ENCODE measurements around the gene CTIF. TPM values are rescaled to one million over a fixed set of nuclear protein-coding genes. Genes with fewer than 3 reads are reported as not detected.
A peak's percentile ranks its signal among the peaks of the same experiment; 100 is the strongest.

CTIF gene
- polyA plus RNA-seq, 1 of the 3 experiments (the other 2 are of a cell fraction) = 47.2 TPM

DNA sequence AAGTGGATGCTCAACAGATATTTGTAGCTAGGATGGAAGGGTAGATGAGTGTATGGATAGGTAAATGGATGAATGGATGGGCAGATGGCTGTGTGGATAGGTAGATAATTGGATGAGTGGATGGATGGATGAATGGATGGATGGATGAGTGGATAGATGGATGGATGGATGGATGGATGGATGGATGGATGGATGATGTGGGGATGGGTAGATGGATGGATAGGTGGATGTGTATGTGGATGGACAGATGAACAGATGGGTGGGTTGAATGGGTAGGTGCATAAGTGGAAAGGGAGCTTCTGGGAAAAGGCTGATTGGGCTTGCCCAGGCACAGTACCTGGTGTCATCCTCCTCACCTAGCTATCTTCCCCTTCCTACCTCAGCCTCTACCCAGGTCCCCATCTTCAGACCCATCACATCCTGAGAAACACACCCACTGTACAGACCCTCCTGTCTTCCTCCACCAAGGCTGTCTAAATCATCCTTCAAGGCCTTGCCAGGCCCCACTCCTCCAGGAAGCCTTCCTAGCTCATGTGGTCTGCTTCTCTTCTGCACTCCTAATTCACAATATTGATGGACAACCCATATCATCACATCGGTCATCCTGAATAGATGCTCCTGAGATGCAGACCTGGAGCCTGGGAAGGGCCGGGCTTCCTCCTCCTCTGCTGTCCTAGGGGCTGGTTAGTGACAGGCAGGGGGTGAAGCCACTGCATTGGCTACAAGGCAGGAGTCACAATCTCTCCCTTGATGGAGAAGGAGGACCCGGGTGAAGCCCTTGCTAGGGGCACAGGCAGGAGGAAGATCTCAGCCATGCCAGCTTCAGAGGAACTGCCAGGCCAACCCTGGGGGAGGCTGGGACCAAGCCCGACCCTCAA lies 362.6 kb downstream of the CTIF start (continued):
- TF ChIP-seq, protein P1, sequence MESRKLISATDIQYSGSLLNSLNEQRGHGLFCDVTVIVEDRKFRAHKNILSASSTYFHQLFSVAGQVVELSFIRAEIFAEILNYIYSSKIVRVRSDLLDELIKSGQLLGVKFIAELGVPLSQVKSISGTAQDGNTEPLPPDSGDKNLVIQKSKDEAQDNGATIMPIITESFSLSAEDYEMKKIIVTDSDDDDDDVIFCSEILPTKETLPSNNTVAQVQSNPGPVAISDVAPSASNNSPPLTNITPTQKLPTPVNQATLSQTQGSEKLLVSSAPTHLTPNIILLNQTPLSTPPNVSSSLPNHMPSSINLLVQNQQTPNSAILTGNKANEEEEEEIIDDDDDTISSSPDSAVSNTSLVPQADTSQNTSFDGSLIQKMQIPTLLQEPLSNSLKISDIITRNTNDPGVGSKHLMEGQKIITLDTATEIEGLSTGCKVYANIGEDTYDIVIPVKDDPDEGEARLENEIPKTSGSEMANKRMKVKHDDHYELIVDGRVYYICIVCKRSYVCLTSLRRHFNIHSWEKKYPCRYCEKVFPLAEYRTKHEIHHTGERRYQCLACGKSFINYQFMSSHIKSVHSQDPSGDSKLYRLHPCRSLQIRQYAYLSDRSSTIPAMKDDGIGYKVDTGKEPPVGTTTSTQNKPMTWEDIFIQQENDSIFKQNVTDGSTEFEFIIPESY (IDR thresholded peaks at IDR 0.05; ENCODE audit: borderline replicate concordance, low read depth) = no peak

DNA sequence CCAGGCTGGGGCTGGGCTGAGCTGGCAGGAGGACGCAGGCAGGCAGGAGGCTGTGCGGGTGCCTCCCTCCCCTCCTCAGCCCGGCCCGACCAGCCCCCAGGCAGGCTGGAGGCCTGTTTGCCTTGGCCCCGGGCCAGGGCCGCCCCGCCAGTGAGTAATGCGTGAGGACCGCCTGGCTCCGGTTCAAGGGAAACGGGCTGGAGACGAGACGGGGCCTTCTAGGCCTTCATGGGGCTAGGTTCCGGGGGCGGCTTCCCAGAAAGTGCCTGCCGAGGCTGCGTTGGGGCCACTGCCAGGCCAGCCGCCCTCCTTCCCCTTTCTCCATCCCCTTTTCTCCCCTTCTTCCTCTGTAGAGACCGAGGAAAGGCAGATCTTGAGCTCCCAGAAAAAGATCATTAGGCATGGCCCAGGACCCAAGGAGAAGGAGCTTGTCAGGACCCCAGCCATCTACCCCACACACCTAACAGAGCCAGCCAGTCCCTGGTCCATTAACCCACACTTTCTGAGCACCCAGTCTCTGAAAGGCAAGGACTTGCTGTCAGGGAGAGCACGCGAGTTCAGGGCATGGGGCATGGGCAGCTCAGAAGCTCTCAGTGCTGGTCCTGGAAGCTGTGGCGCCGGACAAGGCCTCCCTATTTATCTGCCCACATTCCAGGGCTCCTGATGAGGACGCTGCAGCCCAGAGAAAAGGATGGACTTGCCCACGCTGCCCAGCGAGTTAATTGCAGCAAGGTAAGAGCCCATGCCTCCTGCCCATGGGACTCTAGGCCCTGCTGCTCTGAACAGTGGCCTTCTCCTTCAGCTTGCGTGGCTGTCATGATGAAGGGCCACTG lies 363.4 kb downstream of the CTIF start:
- H3K9me2 ChIP-seq = no peaks in the 10 kb centered on the region
- H3F3A ChIP-seq (replicated peaks; ENCODE audit: insufficient read depth) = peaks cover 23% of the 10 kb centered on the region
- H2AFZ ChIP-seq (ENCODE audit: low read depth) = peak overlapping the region; percentile 73
- peak; percentile 75 for DNase-seq
- peak overlapping the region; percentile 76 for H3K9ac ChIP-seq
- POLR2A ChIA-PET = interaction anchor here (1.1 kb wide), 1 partner anchor 43 kb away, joined by 3 read pairs; no protein-coding TSS in a partner anchor
- no peaks in the 10 kb centered on the region for H3K27me3 ChIP-seq (ENCODE audit: insufficient read depth)
- H3K4me2 ChIP-seq = peak overlapping the region; percentile 52
- H3K36me3 ChIP-seq (replicated peaks in 1 of 2; ENCODE audit: control insufficient read depth in 1 of 2, insufficient read depth in 2 of 2, low read length in 1 of 2) = peaks cover 0 to 5% of the 10 kb centered on the region in 2 experiments
- CTCF ChIA-PET = interaction anchor here (1.1 to 1.5 kb wide), 2 partner anchors 9 to 26 kb away, joined by 3 to 4 read pairs; no protein-coding TSS in a partner anchor
- H3K4me3 ChIP-seq (ENCODE audit: low read depth in 2 of 2, low read length in 1 of 2) = peak overlapping the region in 1 of 2 experiments; percentile 17; a peak in 2 of 4 replicates
- peaks cover 28% of the 10 kb centered on the region for H3K79me2 ChIP-seq (ENCODE audit: insufficient read depth)
- peaks cover 6% of the 10 kb centered on the region; the same call in 1 of the 2 replicates for H3K9me3 ChIP-seq
- peaks cover 9 to 19% of the 10 kb centered on the region in 2 experiments; a peak in 3 of 4 replicates for H3K4me1 ChIP-seq (ENCODE audit: control insufficient read depth in 1 of 2, insufficient read depth in 2 of 2, low read depth in 1 of 2, low read length in 1 of 2)
- peak overlapping the region; percentile 84 to 99 for H3K27ac ChIP-seq (ENCODE audit: low read depth in 2 of 2, low read length in 1 of 2)
- WGBS (ENCODE audit: low lambda C conversion rate) = under 1% methylated on average over 18 of the region's 27 CpGs
- H4K20me1 ChIP-seq (ENCODE audit: insufficient read depth) = no peaks in the 10 kb centered on the region
- TF ChIP-seq RXRA (IDR thresholded peaks at IDR 0.05; ENCODE audit: borderline replicate concordance, low read depth) = peak; percentile 89; the same call in 1 of the 2 replicates
- TF ChIP-seq FOXJ3 (CRISPR knock-in tag; IDR thresholded peaks at IDR 0.05) = no peak
- TF ChIP-seq, protein P2, sequence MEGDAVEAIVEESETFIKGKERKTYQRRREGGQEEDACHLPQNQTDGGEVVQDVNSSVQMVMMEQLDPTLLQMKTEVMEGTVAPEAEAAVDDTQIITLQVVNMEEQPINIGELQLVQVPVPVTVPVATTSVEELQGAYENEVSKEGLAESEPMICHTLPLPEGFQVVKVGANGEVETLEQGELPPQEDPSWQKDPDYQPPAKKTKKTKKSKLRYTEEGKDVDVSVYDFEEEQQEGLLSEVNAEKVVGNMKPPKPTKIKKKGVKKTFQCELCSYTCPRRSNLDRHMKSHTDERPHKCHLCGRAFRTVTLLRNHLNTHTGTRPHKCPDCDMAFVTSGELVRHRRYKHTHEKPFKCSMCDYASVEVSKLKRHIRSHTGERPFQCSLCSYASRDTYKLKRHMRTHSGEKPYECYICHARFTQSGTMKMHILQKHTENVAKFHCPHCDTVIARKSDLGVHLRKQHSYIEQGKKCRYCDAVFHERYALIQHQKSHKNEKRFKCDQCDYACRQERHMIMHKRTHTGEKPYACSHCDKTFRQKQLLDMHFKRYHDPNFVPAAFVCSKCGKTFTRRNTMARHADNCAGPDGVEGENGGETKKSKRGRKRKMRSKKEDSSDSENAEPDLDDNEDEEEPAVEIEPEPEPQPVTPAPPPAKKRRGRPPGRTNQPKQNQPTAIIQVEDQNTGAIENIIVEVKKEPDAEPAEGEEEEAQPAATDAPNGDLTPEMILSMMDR (IDR thresholded peaks at IDR 0.05) = peak; percentile 20; the same call in 1 of the 2 replicates
- peak; percentile 78; the same call in 1 of the 2 replicates for TF ChIP-seq POLR2AphosphoS5 (IDR thresholded peaks at IDR 0.05; ENCODE audit: low read depth, low read length)
- TF ChIP-seq TAF1 (IDR thresholded peaks at IDR 0.05; ENCODE audit: borderline replicate concordance, low read depth, low read length) = peak; percentile 58; the same call in 1 of the 2 replicates
- 0 out of 2 replicates have a peak, but pooled peaks have one; percentile 18 for TF ChIP-seq GABPA (IDR thresholded peaks at IDR 0.05; ENCODE audit: low read depth)
- TF ChIP-seq RAD21 (IDR thresholded peaks at IDR 0.05; ENCODE audit: low read length) = no peak
- TF ChIP-seq YY1 (IDR thresholded peaks at IDR 0.05; ENCODE audit: low read depth) = no peak
- no peak for TF ChIP-seq MXI1 (IDR thresholded peaks at IDR 0.05; ENCODE audit: low read depth, low read length)
- TF ChIP-seq, protein P3, sequence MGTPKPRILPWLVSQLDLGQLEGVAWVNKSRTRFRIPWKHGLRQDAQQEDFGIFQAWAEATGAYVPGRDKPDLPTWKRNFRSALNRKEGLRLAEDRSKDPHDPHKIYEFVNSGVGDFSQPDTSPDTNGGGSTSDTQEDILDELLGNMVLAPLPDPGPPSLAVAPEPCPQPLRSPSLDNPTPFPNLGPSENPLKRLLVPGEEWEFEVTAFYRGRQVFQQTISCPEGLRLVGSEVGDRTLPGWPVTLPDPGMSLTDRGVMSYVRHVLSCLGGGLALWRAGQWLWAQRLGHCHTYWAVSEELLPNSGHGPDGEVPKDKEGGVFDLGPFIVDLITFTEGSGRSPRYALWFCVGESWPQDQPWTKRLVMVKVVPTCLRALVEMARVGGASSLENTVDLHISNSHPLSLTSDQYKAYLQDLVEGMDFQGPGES (IDR thresholded peaks at IDR 0.05; ENCODE audit: low read depth, low read length) = no peak
- TF ChIP-seq, protein P4, sequence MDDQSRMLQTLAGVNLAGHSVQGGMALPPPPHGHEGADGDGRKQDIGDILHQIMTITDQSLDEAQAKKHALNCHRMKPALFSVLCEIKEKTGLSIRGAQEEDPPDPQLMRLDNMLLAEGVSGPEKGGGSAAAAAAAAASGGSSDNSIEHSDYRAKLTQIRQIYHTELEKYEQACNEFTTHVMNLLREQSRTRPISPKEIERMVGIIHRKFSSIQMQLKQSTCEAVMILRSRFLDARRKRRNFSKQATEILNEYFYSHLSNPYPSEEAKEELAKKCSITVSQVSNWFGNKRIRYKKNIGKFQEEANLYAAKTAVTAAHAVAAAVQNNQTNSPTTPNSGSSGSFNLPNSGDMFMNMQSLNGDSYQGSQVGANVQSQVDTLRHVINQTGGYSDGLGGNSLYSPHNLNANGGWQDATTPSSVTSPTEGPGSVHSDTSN (IDR thresholded peaks at IDR 0.05) = peak; percentile 72
- TF ChIP-seq ELF1 (IDR thresholded peaks at IDR 0.05) = no peak; the same call in 1 of the 2 replicates
- TF ChIP-seq, protein P5, sequence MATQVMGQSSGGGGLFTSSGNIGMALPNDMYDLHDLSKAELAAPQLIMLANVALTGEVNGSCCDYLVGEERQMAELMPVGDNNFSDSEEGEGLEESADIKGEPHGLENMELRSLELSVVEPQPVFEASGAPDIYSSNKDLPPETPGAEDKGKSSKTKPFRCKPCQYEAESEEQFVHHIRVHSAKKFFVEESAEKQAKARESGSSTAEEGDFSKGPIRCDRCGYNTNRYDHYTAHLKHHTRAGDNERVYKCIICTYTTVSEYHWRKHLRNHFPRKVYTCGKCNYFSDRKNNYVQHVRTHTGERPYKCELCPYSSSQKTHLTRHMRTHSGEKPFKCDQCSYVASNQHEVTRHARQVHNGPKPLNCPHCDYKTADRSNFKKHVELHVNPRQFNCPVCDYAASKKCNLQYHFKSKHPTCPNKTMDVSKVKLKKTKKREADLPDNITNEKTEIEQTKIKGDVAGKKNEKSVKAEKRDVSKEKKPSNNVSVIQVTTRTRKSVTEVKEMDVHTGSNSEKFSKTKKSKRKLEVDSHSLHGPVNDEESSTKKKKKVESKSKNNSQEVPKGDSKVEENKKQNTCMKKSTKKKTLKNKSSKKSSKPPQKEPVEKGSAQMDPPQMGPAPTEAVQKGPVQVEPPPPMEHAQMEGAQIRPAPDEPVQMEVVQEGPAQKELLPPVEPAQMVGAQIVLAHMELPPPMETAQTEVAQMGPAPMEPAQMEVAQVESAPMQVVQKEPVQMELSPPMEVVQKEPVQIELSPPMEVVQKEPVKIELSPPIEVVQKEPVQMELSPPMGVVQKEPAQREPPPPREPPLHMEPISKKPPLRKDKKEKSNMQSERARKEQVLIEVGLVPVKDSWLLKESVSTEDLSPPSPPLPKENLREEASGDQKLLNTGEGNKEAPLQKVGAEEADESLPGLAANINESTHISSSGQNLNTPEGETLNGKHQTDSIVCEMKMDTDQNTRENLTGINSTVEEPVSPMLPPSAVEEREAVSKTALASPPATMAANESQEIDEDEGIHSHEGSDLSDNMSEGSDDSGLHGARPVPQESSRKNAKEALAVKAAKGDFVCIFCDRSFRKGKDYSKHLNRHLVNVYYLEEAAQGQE (IDR thresholded peaks at IDR 0.05; ENCODE audit: low read depth, low read length) = peak; percentile 58; the same call in 1 of the 2 replicates
- TF ChIP-seq, protein P6, sequence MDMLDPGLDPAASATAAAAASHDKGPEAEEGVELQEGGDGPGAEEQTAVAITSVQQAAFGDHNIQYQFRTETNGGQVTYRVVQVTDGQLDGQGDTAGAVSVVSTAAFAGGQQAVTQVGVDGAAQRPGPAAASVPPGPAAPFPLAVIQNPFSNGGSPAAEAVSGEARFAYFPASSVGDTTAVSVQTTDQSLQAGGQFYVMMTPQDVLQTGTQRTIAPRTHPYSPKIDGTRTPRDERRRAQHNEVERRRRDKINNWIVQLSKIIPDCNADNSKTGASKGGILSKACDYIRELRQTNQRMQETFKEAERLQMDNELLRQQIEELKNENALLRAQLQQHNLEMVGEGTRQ (IDR thresholded peaks at IDR 0.05; ENCODE audit: borderline replicate concordance, low read depth, low read length) = no peak

Measured in SK-N-SH (cell line).